ENCODE results near the gene PLEKHA7. TPM values are rescaled to one million over a fixed set of nuclear protein-coding genes. Genes with fewer than 3 reads are reported as not detected.
A peak's percentile ranks its signal among the peaks of the same experiment; 100 is the strongest.

PLEKHA7 gene
- total and polyA plus RNA-seq, 2 of the 13 experiments (the other 11 are each of a cell fraction or from before 2014, with no cell fraction given): 17.5 to 18.7 TPM

DNA sequence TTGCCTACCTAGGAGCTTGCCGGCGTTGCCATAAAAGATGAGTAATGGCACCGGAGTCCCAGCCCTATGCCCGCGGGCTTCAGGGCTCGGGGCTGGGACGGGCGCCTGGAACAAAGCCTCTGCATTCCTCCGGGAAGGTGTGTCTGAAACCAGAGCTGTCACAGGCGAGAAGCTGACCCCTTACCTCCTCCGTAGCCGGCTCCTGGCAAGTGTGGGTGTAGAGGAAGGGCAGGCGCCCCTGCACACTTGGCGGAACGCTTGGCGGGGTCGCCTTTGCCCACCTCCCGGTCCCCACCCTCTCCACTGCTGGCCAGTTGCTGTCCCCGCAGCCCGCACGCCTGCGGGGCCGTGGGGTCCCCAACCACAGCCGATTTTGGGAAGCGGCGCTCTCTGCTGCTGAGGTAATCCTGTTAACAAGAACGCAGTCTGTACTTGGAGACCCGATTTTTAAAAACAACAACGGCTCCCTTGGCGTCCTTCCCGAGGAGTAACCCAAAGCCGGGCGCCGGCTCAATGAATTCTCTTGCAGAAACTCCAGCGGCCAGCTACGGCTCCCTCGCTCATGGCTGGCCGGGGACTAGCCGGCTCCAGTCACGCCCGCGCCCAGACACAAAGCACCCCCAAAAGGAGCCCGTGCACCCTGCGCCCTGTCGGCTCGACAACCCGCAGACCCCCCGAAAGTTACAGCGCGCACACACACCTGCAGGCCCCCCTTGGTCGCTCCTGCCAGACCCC is 89.2 kb downstream of the PLEKHA7 start (continued):
- TF ChIP-seq ZBTB33 (CRISPR knock-in tag; IDR thresholded peaks at IDR 0.05) (no peak), GABPA (IDR thresholded peaks at IDR 0.05; ENCODE audit: low read depth, low read length) (no peak), GABPA (CRISPR knock-in tag; IDR thresholded peaks at IDR 0.05; ENCODE audit: low read depth) (no peak), ZNF747 (CRISPR knock-in tag; IDR thresholded peaks at IDR 0.05; ENCODE audit: borderline replicate concordance) (peak; percentile 25; the same call in 1 of the 2 replicates), ZNF773 (CRISPR knock-in tag; IDR thresholded peaks at IDR 0.05; ENCODE audit: borderline replicate concordance) (no peak), BHLHE40 (IDR thresholded peaks at IDR 0.05; ENCODE audit: low read length) (no peak), PTBP1 (IDR thresholded peaks at IDR 0.05; ENCODE audit: low read depth, low read length, poor library complexity, severe bottlenecking) (no peak), GABPB1 (CRISPR knock-in tag; IDR thresholded peaks at IDR 0.05) (0 out of 2 replicates have a peak, but pooled peaks have one; percentile 25), ZFP62 (CRISPR knock-in tag; IDR thresholded peaks at IDR 0.05) (no peak), ZNF850 (CRISPR knock-in tag; conservative IDR thresholded peaks at IDR 0.05) (no peak), FOSL2 (CRISPR knock-in tag; IDR thresholded peaks at IDR 0.05) (peak; percentile 38; the same call in 1 of the 2 replicates), SOX6 (IDR thresholded peaks at IDR 0.05) (no peak), SOX6 (CRISPR knock-in tag; IDR thresholded peaks at IDR 0.05) (peak; percentile 51), HNRNPL (IDR thresholded peaks at IDR 0.05; ENCODE audit: low read depth, low read length) (0 out of 2 replicates have a peak, but pooled peaks have one; percentile 26), CENPBD1 (CRISPR knock-in tag; IDR thresholded peaks at IDR 0.05; ENCODE audit: borderline replicate concordance, low read depth) (no peak), ZNF33B (CRISPR knock-in tag; IDR thresholded peaks at IDR 0.05) (no peak), PHF21A (CRISPR knock-in tag; IDR thresholded peaks at IDR 0.05) (0 out of 2 replicates have a peak, but pooled peaks have one; percentile 10), SOX5 (CRISPR knock-in tag; IDR thresholded peaks at IDR 0.05; ENCODE audit: borderline replicate concordance) (0 out of 2 replicates have a peak, but pooled peaks have one; percentile 9), SMAD3 (CRISPR knock-in tag; IDR thresholded peaks at IDR 0.05) (0 out of 2 replicates have a peak, but pooled peaks have one; percentile 22)
- TF ChIP-seq, protein P1, sequence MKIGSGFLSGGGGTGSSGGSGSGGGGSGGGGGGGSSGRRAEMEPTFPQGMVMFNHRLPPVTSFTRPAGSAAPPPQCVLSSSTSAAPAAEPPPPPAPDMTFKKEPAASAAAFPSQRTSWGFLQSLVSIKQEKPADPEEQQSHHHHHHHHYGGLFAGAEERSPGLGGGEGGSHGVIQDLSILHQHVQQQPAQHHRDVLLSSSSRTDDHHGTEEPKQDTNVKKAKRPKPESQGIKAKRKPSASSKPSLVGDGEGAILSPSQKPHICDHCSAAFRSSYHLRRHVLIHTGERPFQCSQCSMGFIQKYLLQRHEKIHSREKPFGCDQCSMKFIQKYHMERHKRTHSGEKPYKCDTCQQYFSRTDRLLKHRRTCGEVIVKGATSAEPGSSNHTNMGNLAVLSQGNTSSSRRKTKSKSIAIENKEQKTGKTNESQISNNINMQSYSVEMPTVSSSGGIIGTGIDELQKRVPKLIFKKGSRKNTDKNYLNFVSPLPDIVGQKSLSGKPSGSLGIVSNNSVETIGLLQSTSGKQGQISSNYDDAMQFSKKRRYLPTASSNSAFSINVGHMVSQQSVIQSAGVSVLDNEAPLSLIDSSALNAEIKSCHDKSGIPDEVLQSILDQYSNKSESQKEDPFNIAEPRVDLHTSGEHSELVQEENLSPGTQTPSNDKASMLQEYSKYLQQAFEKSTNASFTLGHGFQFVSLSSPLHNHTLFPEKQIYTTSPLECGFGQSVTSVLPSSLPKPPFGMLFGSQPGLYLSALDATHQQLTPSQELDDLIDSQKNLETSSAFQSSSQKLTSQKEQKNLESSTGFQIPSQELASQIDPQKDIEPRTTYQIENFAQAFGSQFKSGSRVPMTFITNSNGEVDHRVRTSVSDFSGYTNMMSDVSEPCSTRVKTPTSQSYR (CRISPR knock-in tag; IDR thresholded peaks at IDR 0.05; ENCODE audit: borderline replicate concordance): no peak
- TF ChIP-seq, protein P2, sequence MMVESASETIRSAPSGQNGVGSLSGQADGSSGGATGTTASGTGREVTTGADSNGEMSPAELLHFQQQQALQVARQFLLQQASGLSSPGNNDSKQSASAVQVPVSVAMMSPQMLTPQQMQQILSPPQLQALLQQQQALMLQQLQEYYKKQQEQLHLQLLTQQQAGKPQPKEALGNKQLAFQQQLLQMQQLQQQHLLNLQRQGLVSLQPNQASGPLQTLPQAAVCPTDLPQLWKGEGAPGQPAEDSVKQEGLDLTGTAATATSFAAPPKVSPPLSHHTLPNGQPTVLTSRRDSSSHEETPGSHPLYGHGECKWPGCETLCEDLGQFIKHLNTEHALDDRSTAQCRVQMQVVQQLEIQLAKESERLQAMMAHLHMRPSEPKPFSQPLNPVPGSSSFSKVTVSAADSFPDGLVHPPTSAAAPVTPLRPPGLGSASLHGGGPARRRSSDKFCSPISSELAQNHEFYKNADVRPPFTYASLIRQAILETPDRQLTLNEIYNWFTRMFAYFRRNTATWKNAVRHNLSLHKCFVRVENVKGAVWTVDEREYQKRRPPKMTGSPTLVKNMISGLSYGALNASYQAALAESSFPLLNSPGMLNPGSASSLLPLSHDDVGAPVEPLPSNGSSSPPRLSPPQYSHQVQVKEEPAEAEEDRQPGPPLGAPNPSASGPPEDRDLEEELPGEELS (CRISPR knock-in tag; IDR thresholded peaks at IDR 0.05): no peak
- TF ChIP-seq, protein P3, sequence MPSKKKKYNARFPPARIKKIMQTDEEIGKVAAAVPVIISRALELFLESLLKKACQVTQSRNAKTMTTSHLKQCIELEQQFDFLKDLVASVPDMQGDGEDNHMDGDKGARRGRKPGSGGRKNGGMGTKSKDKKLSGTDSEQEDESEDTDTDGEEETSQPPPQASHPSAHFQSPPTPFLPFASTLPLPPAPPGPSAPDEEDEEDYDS (CRISPR knock-in tag; IDR thresholded peaks at IDR 0.05): peak; percentile 40; the same call in 1 of the 2 replicates
